ENCODE results near the gene SMTNL2. TPM values are rescaled to one million over a fixed set of nuclear protein-coding genes. Genes with fewer than 3 reads are reported as not detected.

Gene SMTNL2
- total and polyA plus RNA-seq, 2 experiments from 2014 or later: 41.5 to 106 TPM

GRCh38 chr17:4549781-4550533, 34.4 kb upstream of the SMTNL2 start:
- no peak overlapping the region for H3K4me3 ChIP-seq
- no peak overlapping the region for H3K4me2 ChIP-seq
- no peak overlapping the region for H3K27ac ChIP-seq
- H3K27me3 ChIP-seq: no peaks in the 10 kb centered on the region
- no peak for DNase-seq (ENCODE audit: low spot score)
- WGBS (ENCODE audit: low lambda C conversion rate, missing lambda C conversion rate): 98% methylated on average over 23 of the region's 25 CpGs
- peaks cover 16% of the 10 kb centered on the region for H3K79me2 ChIP-seq
- no peak overlapping the region for H2AFZ ChIP-seq
- no peaks in the 10 kb centered on the region for H3K9me2 ChIP-seq (replicated peaks; ENCODE audit: insufficient read depth)
- TF ChIP-seq CTCF (IDR thresholded peaks at IDR 0.05; ENCODE audit: poor library complexity): no peak
- no peak for TF ChIP-seq EZH2 (IDR thresholded peaks at IDR 0.05; ENCODE audit: borderline replicate concordance)
- TF ChIP-seq EZH2phosphoT487 (IDR thresholded peaks at IDR 0.05; ENCODE audit: low read depth, severe bottlenecking, unreplicated experiment): no peak
- H3K4me1 ChIP-seq (ENCODE audit: insufficient read depth): peaks cover 9% of the 10 kb centered on the region
- no peaks in the 10 kb centered on the region for H4K20me1 ChIP-seq (ENCODE audit: insufficient read depth, poor library complexity, severe bottlenecking)
- no peaks in the 10 kb centered on the region for H3K9me3 ChIP-seq (ENCODE audit: low read depth)
- no peaks in the 10 kb centered on the region for H3K36me3 ChIP-seq (replicated peaks; ENCODE audit: insufficient read depth, low read depth)

GRCh38 chr17:4550534-4551039, 33.7 kb upstream of the SMTNL2 start:
- Histone ChIP-seq H3K79me2 (peaks cover 17% of the 10 kb centered on the region), H2AFZ (no peak overlapping the region), H3K9me2 (replicated peaks; ENCODE audit: insufficient read depth) (no peaks in the 10 kb centered on the region), H4K20me1 (ENCODE audit: insufficient read depth, poor library complexity, severe bottlenecking) (no peaks in the 10 kb centered on the region), H3K27ac (no peak overlapping the region), H3K4me2 (no peak overlapping the region), H3K4me1 (ENCODE audit: insufficient read depth) (peaks cover 9% of the 10 kb centered on the region), H3K9me3 (ENCODE audit: low read depth) (no peaks in the 10 kb centered on the region), H3K27me3 (no peaks in the 10 kb centered on the region), H3K36me3 (replicated peaks; ENCODE audit: insufficient read depth, low read depth) (no peaks in the 10 kb centered on the region), H3K4me3 (no peak overlapping the region)
- 96% methylated on average over 16 of the region's 16 CpGs for WGBS (ENCODE audit: low lambda C conversion rate, missing lambda C conversion rate)
- no peak for DNase-seq (ENCODE audit: low spot score)
- TF ChIP-seq CTCF (IDR thresholded peaks at IDR 0.05; ENCODE audit: poor library complexity) (no peak), EZH2 (IDR thresholded peaks at IDR 0.05; ENCODE audit: borderline replicate concordance) (no peak), EZH2phosphoT487 (IDR thresholded peaks at IDR 0.05; ENCODE audit: low read depth, severe bottlenecking, unreplicated experiment) (no peak)

- no peaks in the 10 kb centered on the region for H3K9me3 ChIP-seq (ENCODE audit: low read depth)
- TF ChIP-seq CTCF (IDR thresholded peaks at IDR 0.05; ENCODE audit: poor library complexity): no peak
- H3K4me2 ChIP-seq: no peak overlapping the region
- H3K4me1 ChIP-seq (ENCODE audit: insufficient read depth): peaks cover 14% of the 10 kb centered on the region
- H3K36me3 ChIP-seq (replicated peaks; ENCODE audit: insufficient read depth, low read depth): no peaks in the 10 kb centered on the region
- WGBS (ENCODE audit: low lambda C conversion rate, missing lambda C conversion rate): 89% methylated on average over 8 of the region's 8 CpGs
- no peaks in the 10 kb centered on the region for H3K9me2 ChIP-seq (replicated peaks; ENCODE audit: insufficient read depth)
- no peak overlapping the region for H3K27ac ChIP-seq
- H3K4me3 ChIP-seq: no peak overlapping the region
- DNase-seq (ENCODE audit: low spot score): no peak
- no peak overlapping the region for H2AFZ ChIP-seq
- no peaks in the 10 kb centered on the region for H3K27me3 ChIP-seq
- H3K79me2 ChIP-seq: peaks cover 21% of the 10 kb centered on the region
- no peaks in the 10 kb centered on the region for H4K20me1 ChIP-seq (ENCODE audit: insufficient read depth, poor library complexity, severe bottlenecking)
Measured at GRCh38 chr17:4551141-4551540, 33.2 kb upstream of the SMTNL2 start.
